ENCODE measurements around the gene MAP3K4. TPM values are rescaled to one million over a fixed set of nuclear protein-coding genes. Genes with fewer than 3 reads are reported as not detected.

MAP3K4 gene
- total and polyA plus RNA-seq, 2 of the 8 experiments (the other 6 are each of a cell fraction or from before 2014, with no cell fraction given): 16.6 to 51.6 TPM

DNA sequence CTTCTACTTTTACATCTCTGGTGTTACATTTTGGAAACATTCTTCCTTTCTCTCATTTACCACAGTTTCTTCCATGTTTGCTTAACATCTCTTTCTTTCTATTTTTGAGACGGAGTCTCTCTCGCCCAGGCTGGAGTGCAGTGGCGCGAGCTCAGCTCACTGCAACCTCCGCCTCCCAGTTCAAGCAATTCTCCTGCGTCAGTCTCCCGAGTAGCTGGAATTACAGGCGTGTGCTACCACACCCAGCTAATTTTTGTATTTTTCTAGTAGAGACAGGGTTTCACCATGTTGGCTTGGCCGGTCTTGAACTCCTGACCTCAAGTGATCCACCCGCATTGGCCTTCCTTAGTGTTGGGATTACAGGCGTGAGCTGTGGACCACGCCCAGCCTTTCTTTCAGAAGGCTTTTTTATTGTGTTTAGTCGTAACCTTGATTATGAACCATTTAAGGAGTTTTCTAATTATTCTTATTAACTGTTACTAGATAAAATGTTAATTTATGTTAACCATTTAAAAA is 27.8 kb downstream of the MAP3K4 start:
- Histone ChIP-seq H3K23ac (ENCODE audit: insufficient read length) (no peak overlapping the region), H3K27ac (ENCODE audit: low read depth, low read length) (no peak overlapping the region), H4K91ac (replicated peaks; ENCODE audit: insufficient read length, low read length) (no peak overlapping the region), H2BK120ac (replicated peaks; ENCODE audit: low read depth, low read length) (no peak overlapping the region), H2AK5ac (ENCODE audit: low read depth, low read length) (no peak overlapping the region), H4K5ac (ENCODE audit: insufficient read length, low read depth, low read length) (no peak overlapping the region), H4K20me1 (replicated peaks in 1 of 2; ENCODE audit: control insufficient read depth in 1 of 2, insufficient read depth in 2 of 2, low read length in 2 of 2) (peaks cover 0 to 2% of the 10 kb centered on the region in 2 experiments), H3K4me1 (replicated peaks in 1 of 4; ENCODE audit: control insufficient read depth in 3 of 4, insufficient read depth in 4 of 4, low read length in 3 of 4) (no peaks in the 10 kb centered on the region; a peak in 1 of 7 replicates), H3K9me3 (ENCODE audit: insufficient read depth in 2 of 2, low read depth in 1 of 2, low read length in 1 of 2) (no peaks in the 10 kb centered on the region), H3K79me2 (ENCODE audit: control insufficient read depth in 1 of 2, insufficient read depth in 2 of 2, low read length in 2 of 2) (peaks cover 0 to 88% of the 10 kb centered on the region in 2 experiments; a peak in 3 of 4 replicates), H2AFZ (ENCODE audit: low read length) (no peak overlapping the region), H2BK5ac (ENCODE audit: low read depth, low read length) (no peak overlapping the region), H3K4me2 (ENCODE audit: insufficient read depth in 1 of 2, low read depth in 2 of 2, low read length in 2 of 2) (no peak overlapping the region), H2BK15ac (ENCODE audit: low read length) (no peak overlapping the region), H3K36me3 (ENCODE audit: control insufficient read depth in 2 of 4, insufficient read depth in 4 of 4, low read length in 3 of 4) (no peaks in the 10 kb centered on the region), H3K14ac (ENCODE audit: insufficient read length) (no peak overlapping the region), H3K4ac (replicated peaks; ENCODE audit: insufficient read length, low read depth, low read length) (no peak overlapping the region), H3K23me2 (ENCODE audit: low read depth, low read length) (no peaks in the 10 kb centered on the region), H3K56ac (replicated peaks; ENCODE audit: insufficient read length, low read depth, low read length) (no peak overlapping the region), H3K27me3 (replicated peaks in 1 of 4; ENCODE audit: control insufficient read depth in 3 of 4, extremely low read depth in 1 of 4, insufficient read depth in 3 of 4, low read length in 3 of 4) (no peaks in the 10 kb centered on the region), H3K4me3 (ENCODE audit: extremely low read depth in 1 of 4, insufficient read depth in 2 of 4, low read depth in 3 of 4, low read length in 4 of 4) (no peak overlapping the region), H3K79me1 (ENCODE audit: low read depth, low read length) (peaks cover 3% of the 10 kb centered on the region; the same call in 1 of the 2 replicates), H3K9ac (replicated peaks in 1 of 4; ENCODE audit: extremely low read depth in 1 of 4, low read depth in 3 of 4, low read length in 3 of 4) (no peak overlapping the region), H4K8ac (ENCODE audit: extremely low read depth, insufficient read depth, low read length) (no peak overlapping the region), H2BK20ac (ENCODE audit: low read length) (no peak overlapping the region), H3K18ac (ENCODE audit: extremely low read depth, low read length) (no peak overlapping the region), H2BK12ac (ENCODE audit: low read depth, low read length) (no peak overlapping the region)
- DNase-seq (ENCODE audit: low read depth in 1 of 2, low spot score in 2 of 2): no peak
- FAIRE-seq: no peak
- ChIA-PET CTCF (ENCODE audit: partially characterized antibody) (interaction anchor here (0.8 kb wide), 1 partner anchor 287 kb away, joined by 3 read pairs; no protein-coding TSS in a partner anchor), POLR2A (ENCODE audit: partially characterized antibody) (interaction anchor here (0.9 kb wide), 1 partner anchor 10 kb away, joined by 3 read pairs; no protein-coding TSS in a partner anchor)
- WGBS, 2 experiments (ENCODE audit: extremely low coverage in 1 of 2, insufficient coverage in 1 of 2, insufficient read length in 1 of 2, insufficient replicate concordance in 2 of 2, low coverage in 1 of 2, low lambda C conversion rate in 2 of 2, missing lambda C conversion rate in 1 of 2): 96% methylated on average over 13 of the region's 13 CpGs; no CpG with 5 or more reads in 1 of the 2 experiments
- no peak for TF ChIP-seq CBX8 (IDR thresholded peaks at IDR 0.05; ENCODE audit: borderline replicate concordance, low read depth, low read length)
- no peak for TF ChIP-seq RFX5 (IDR thresholded peaks at IDR 0.05; ENCODE audit: borderline replicate concordance, low read depth, low read length)
- no peak for TF ChIP-seq GTF2F1 (IDR thresholded peaks at IDR 0.05; ENCODE audit: borderline replicate concordance, low read depth, low read length)
- no peak for TF ChIP-seq ASH2L (IDR thresholded peaks at IDR 0.05; ENCODE audit: low read length)
- no peak for TF ChIP-seq KDM1A (IDR thresholded peaks at IDR 0.05; ENCODE audit: borderline replicate concordance, low read length)
- TF ChIP-seq SUZ12 (IDR thresholded peaks at IDR 0.05; ENCODE audit: low read length): no peak
- TF ChIP-seq JUN (IDR thresholded peaks at IDR 0.05; ENCODE audit: low read depth, low read length): no peak
- TF ChIP-seq JUND (IDR thresholded peaks at IDR 0.05; ENCODE audit: low read length): no peak
